KOPT-K1 (cell line): Measurements from ENCODE around the gene AP3B1.

Experiments
- H3K27ac ChIP-seq: fragments of 200-600 bp; sonication (generic); 2 replicates; pipeline ENCODE4 v1.5.1; 2016; ENCODE audit warnings: antibody characterized with exemption, mild to moderate bottlenecking, low read depth, low read length; ENCODE audit not compliant: poor library complexity, severe bottlenecking
- H3K36me3 ChIP-seq: fragments of 200-600 bp; sonication (generic); 2 replicates; pipeline ENCODE4 v1.5.1; 2017; ENCODE audit warnings: antibody characterized with exemption, mild to moderate bottlenecking, low read length, moderate library complexity; ENCODE audit not compliant: insufficient read depth
- H3K9me3 ChIP-seq: fragments of 200-600 bp; sonication (generic); 2 replicates; pipeline ENCODE4 v1.5.1; 2017; ENCODE audit warnings: antibody characterized with exemption, low read length, mild to moderate bottlenecking; ENCODE audit not compliant: insufficient read depth, poor library complexity, severe bottlenecking

The AP3B1 gene

DNA sequence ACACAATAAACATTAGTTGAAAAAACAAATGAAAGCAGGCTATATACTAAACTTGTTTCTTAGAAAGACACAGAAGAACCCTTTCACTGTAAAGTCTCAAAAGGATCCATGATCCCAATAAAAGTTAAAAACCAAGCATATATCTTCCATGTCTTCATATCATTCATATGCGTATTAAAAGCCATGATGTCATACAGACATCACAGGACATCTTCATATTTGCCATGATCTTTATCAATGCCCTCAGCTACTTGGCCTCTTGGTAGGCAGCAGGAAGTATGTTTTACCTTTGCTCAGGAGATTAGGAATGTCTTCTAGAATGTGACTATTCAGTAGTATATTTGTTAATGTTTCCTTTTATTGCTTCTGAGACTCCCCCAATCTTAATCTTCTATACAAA lies 16.8 kb downstream of the AP3B1 start:
- H3K36me3 ChIP-seq: 0 out of 2 replicates have a peak, but pooled peaks cover 3% of the 10 kb centered on the region
- no peak overlapping the region for H3K27ac ChIP-seq
- H3K9me3 ChIP-seq: no peaks in the 10 kb centered on the region

GRCh38 chr5:78275998-78276543 lies 18.4 kb downstream of the AP3B1 start:
- H3K36me3 ChIP-seq: peaks cover 7% of the 10 kb centered on the region; the same call in 1 of the 2 replicates
- no peak overlapping the region for H3K27ac ChIP-seq
- no peaks in the 10 kb centered on the region for H3K9me3 ChIP-seq

DNA sequence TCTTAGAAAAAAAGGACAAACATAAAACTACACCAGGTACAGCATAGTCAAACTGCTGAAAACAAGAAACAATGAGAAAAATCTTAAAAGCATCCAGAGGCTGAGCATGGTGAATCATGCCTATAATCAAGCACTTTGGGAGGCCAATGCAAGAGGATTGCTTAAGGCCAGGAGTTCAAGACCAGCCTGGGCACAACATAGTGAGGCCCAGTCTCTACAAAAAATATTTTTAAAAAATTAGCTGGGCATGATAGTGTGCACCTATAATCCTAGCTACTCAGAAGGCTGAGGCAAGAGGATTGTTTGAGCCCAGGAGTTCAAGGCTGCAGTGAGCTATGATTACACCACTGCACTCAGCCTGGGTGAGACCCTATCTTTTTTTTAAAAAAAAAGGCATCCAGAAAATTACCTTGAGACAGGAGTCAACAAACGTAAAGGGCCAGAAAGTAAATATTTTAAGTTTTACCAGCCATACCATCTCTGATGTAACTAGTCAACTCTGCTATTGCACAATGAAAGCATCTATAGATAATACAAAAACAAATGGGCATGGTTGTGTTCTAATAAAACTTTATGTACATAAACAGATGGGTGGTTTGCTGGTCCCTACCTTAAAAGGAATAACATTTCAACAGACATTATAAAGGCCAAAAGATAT lies 19.8 kb downstream of the AP3B1 start:
- no peaks in the 10 kb centered on the region for H3K9me3 ChIP-seq
- H3K27ac ChIP-seq: no peak overlapping the region
- H3K36me3 ChIP-seq: peaks cover 7% of the 10 kb centered on the region; the same call in 1 of the 2 replicates

DNA sequence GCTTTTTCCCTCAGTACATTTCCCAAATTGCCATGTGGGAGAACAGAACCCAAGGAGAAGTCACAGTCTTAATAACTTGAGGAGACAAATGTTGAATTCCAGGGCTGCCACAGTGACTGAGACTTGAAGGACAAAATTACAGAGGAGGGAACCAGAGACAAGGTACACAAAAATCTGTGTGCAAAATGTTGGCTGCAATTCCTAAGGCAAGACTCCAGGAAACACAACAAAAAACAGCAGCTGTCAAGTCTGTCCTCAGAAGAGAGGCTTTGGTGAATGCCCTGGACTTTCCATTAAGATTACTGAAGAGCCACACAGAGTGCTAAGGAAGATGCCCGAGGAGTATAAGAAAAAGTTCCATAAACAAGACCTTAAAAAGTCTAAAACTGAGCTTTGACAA lies 21.1 kb downstream of the AP3B1 start:
- H3K27ac ChIP-seq: no peak overlapping the region
- peaks cover 7% of the 10 kb centered on the region; the same call in 1 of the 2 replicates for H3K36me3 ChIP-seq
- H3K9me3 ChIP-seq: no peaks in the 10 kb centered on the region

- Histone ChIP-seq H3K27ac (no peak overlapping the region), H3K36me3 (peaks cover 7% of the 10 kb centered on the region; the same call in 1 of the 2 replicates), H3K9me3 (no peaks in the 10 kb centered on the region)
These were observed 22.7 kb downstream of the AP3B1 start for GRCh38 chr5:78271766-78272165.

DNA sequence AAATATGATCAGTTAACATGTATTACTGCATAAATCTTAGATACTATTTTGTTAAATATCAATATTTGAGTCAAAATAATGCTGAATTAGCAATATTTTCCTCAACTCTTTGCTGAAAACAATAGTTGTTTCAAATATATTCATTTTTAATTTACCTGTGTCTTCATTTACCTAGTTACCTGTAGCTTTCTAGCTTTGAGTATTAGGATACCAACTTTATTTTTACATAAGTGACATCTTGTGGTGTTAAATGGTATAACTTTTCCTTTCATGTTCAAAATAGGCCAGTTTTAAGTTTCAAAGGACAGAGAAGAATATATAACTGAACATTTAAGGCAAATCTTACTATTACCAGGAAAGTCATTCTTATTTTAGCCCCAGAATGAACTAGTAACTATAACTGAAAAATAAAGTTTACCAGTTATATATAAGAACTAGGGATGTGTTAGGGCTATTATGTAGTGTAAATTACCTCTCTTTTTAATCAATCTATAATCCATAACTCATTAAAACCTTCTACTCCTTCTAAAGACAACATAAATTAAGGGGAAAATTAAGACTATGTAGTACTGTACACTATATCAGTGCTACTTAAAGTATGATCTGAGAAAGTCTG lies 25.3 kb downstream of the AP3B1 start:
- H3K9me3 ChIP-seq: no peaks in the 10 kb centered on the region
- H3K27ac ChIP-seq: no peak overlapping the region
- H3K36me3 ChIP-seq: peaks cover 27% of the 10 kb centered on the region

GRCh38 chr5:78268356-78268755 lies 26.1 kb downstream of the AP3B1 start:
- Histone ChIP-seq H3K36me3 (peaks cover 36% of the 10 kb centered on the region), H3K27ac (no peak overlapping the region), H3K9me3 (no peaks in the 10 kb centered on the region)

DNA sequence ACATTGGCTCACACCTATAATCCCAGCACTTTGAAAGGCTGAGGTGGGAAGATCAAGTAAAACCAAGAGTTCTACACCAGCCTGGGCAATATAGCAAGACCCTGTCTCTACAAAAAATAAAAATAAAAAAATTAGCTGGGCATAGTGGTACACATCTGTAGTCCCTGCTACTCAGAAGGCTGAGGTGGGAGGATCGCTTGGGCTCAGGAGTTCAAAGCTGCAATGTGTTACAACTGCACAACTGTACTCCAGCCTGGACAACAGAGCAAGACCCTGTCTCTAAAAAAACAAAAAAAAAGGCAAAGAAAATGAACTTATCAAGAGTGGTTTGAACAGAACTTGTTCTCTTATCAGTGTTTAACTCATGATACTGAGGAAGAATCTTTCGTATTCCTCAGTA lies 29.3 kb downstream of the AP3B1 start:
- H3K27ac ChIP-seq: no peak overlapping the region
- peaks cover 60% of the 10 kb centered on the region for H3K36me3 ChIP-seq
- H3K9me3 ChIP-seq: no peaks in the 10 kb centered on the region

DNA sequence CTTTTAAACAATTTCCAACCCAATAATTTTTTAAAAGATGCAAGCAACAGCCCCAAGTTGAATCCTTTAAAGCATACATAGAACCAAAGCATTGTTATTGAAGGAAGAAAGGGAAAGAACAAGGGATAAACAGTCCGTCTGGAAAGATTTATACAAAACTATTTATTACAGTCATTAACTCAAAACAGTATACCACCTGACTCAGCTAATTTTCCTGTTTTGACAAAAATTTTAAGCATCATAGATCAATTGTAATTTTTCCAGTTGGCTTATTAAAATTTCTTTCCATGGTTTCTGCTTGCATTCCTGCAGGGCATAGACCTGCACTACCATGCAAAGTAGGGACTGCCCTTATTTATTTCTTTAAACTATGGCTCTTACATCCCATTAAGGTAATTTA lies 29.9 kb downstream of the AP3B1 start:
- Histone ChIP-seq H3K9me3 (no peaks in the 10 kb centered on the region), H3K36me3 (peaks cover 63% of the 10 kb centered on the region), H3K27ac (no peak overlapping the region)

DNA sequence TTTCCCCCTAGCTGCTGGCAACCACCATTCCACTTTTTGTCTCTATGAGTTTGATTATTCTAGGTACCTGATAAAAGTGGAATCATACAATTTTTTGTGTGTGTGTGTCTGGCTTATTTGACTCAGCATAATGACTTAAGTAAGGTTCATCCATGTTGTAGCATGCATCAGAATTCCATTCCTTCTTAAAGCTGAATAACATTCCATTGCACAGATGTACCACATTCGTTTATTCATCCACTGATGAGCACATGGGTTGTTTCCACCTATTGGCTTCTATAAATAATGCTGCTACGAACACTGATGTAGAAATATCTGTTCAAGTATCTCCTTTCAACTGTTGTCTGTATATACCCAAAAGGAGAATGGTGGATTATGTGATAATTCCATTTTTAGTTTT lies 33.7 kb downstream of the AP3B1 start:
- H3K9me3 ChIP-seq: peaks cover under 1% of the 10 kb centered on the region
- peaks cover 74% of the 10 kb centered on the region for H3K36me3 ChIP-seq
- H3K27ac ChIP-seq: no peak overlapping the region

- H3K36me3 ChIP-seq: peaks cover 48% of the 10 kb centered on the region
- no peak overlapping the region for H3K27ac ChIP-seq
- peaks cover 27% of the 10 kb centered on the region for H3K9me3 ChIP-seq
These were observed 41.3 kb downstream of the AP3B1 start for GRCh38 chr5:78253201-78253600.

GRCh38 chr5:78252715-78253114 lies 41.8 kb downstream of the AP3B1 start:
- Histone ChIP-seq H3K36me3 (peaks cover 45% of the 10 kb centered on the region), H3K27ac (no peak overlapping the region)

DNA sequence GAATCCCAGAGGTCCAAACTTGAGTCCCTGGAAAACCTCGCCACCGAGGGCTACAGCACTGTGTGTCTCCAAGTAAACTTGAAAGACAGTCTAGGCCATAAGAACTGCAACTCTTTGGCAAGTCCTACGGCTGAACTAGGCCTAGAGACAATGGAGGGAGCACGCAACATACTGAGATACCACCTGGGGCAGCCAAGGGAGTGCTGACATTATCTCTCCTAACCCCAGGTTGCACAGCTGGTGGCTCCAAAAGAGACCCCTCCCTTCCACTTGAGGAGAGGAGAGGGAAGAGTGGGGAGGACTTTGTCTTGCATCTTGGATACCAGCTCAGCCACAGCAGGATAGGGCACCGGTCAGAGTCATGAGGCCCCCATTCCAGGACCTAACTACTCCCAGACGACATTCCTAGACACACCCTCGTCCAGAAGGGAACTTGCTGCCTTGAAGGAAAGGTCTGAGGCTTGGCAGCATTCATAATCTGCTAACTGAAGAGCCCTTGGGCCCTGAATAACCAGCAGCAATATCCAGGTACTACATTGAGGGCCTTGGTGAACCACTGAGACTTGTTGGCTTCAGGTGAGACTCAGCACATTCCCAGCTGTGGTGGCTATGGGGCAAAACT lies 42.7 kb downstream of the AP3B1 start:
- H3K27ac ChIP-seq: no peak overlapping the region
- peaks cover 27% of the 10 kb centered on the region for H3K9me3 ChIP-seq
- H3K36me3 ChIP-seq: peaks cover 39% of the 10 kb centered on the region

More at GRCh38 chr5:78252715-78253114, 41.8 kb downstream of the AP3B1 start:
- H3K9me3 ChIP-seq: peaks cover 27% of the 10 kb centered on the region

DNA sequence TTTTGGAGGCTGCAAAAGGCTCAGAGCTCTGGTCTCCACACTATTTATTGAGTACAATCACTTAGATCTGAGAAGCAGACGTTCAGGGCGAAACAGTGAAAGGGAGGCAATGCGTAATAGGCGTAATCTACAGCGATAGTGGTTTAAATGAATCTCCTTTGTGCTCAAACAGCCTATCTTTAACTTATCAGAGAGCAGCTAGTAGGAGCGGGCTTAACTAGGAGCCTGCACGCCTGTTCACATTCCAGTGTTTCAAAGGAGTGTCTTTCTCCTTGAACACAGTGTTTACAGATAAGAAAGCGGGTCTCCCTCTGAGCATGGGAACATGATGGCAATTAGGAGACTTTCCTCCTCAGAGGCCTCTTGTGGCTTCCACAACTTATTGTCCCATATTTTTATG lies 49.4 kb downstream of the AP3B1 start:
- Histone ChIP-seq H3K27ac (no peak overlapping the region), H3K36me3 (peaks cover 15% of the 10 kb centered on the region)

DNA sequence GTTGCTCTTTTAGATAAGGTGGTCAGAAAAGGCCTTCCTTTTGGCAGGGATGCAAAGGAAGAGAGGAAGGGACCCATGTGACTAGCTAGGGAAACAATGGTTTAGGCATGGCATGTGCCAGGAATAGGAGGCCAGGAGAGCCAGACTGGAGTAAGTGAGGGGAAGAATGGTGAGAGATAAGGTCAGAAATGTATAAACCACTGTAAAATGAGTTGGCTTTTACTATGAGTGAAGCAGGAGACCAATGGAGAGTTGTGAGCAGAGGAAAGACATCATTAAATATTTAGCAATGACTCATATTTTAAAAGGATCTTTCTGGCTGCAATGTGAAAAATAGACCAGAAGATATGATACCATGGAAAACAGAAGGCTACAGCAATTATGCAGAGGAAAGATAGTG lies 50.9 kb downstream of the AP3B1 start:
- no peak overlapping the region for H3K27ac ChIP-seq
- no peaks in the 10 kb centered on the region for H3K9me3 ChIP-seq
- peaks cover 13% of the 10 kb centered on the region for H3K36me3 ChIP-seq

More for the DNA sequence above, 49.4 kb downstream of the AP3B1 start:
- no peaks in the 10 kb centered on the region for H3K9me3 ChIP-seq
